SJCRH30 (cell line): ENCODE results near the gene DPP4. TPM values are rescaled to one million over a fixed set of nuclear protein-coding genes. Genes with fewer than 3 reads are reported as not detected.

Experiments used
- DNase-seq, 2 experiments: peaks; one replicate each; pipeline ENCODE4 v3.0.0-alpha.2; 2015 to 2020
- H3K27ac ChIP-seq: fragments of 250-450 bp; sonication (Bioruptor Pico); 2 replicates; pipeline ENCODE4 v1.5.1; 2020; ENCODE audit warnings: mild to moderate bottlenecking, moderate library complexity
- H3K27me3 ChIP-seq: fragments of 250-450 bp; sonication (Bioruptor Pico); 2 replicates; pipeline ENCODE4 v1.5.1; 2020; ENCODE audit warnings: mild to moderate bottlenecking, moderate library complexity
- H3K36me3 ChIP-seq: fragments of 250-450 bp; sonication (Bioruptor Pico); 2 replicates; pipeline ENCODE4 v1.5.1; 2020; ENCODE audit warnings: mild to moderate bottlenecking, moderate library complexity
- H3K4me1 ChIP-seq: fragments of 250-450 bp; sonication (Bioruptor Pico); 2 replicates; pipeline ENCODE4 v1.5.1; 2020; ENCODE audit warnings: mild to moderate bottlenecking, moderate library complexity
- H3K4me3 ChIP-seq: fragments of 250-450 bp; sonication (Bioruptor Pico); 2 replicates; pipeline ENCODE4 v1.5.1; 2020; ENCODE audit warnings: mild to moderate bottlenecking, moderate library complexity
- H3K9me3 ChIP-seq: fragments of 250-450 bp; sonication (Bioruptor Pico); replicated peaks from 2 replicates; pipeline ENCODE4 v1.5.1; 2020; ENCODE audit warnings: mild to moderate bottlenecking, moderate library complexity
- total RNA-seq: library from RNA; depleted of rRNA; stranded (reverse); fragments of >200 nt; shearing (Covaris generic); gene quantifications from 2 replicates; pipeline ENCODE4 v1.2.3, GENCODE V29; 2014

Gene DPP4
- total RNA-seq, 1 experiment from 2014 or later = not detected

GRCh38 chr2:162002623-162003235, 71.3 kb downstream of the DPP4 start:
- Histone ChIP-seq H3K4me3 (no peak overlapping the region), H3K36me3 (no peaks in the 10 kb centered on the region), H3K9me3 (no peaks in the 10 kb centered on the region), H3K27ac (no peak overlapping the region), H3K27me3 (no peaks in the 10 kb centered on the region), H3K4me1 (no peaks in the 10 kb centered on the region)
- no peak for DNase-seq

GRCh38 chr2:162000431-162000830, 73.6 kb downstream of the DPP4 start:
- no peak for DNase-seq
- Histone ChIP-seq H3K27ac (no peak overlapping the region), H3K4me3 (no peak overlapping the region), H3K36me3 (no peaks in the 10 kb centered on the region), H3K9me3 (no peaks in the 10 kb centered on the region), H3K27me3 (no peaks in the 10 kb centered on the region), H3K4me1 (no peaks in the 10 kb centered on the region)

DNA sequence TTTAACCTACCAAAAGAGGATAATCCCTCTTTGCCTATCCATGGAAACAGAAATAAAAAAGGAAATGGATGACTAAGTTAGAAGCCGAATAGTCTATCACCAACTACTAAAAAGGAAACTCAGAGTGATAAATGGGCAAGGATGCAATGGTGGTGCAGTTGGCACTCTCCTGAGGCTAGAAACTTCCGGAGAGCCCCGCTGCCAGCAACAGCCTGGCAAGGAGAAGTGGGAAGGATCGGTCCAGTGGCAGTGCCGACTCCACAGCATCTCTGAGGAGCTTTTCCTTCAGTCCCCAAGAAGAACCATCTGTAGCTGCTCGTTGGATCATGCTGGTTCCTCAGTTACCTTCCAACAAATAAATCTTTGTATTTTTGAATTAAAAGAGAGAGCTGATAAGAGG, 74.7 kb downstream of the DPP4 start:
- H3K27ac ChIP-seq = no peak overlapping the region
- H3K27me3 ChIP-seq = no peaks in the 10 kb centered on the region
- no peak overlapping the region for H3K4me3 ChIP-seq
- no peak for DNase-seq
- H3K4me1 ChIP-seq = no peaks in the 10 kb centered on the region
- no peaks in the 10 kb centered on the region for H3K9me3 ChIP-seq
- H3K36me3 ChIP-seq = no peaks in the 10 kb centered on the region

- Histone ChIP-seq H3K27me3 (no peaks in the 10 kb centered on the region), H3K27ac (no peak overlapping the region), H3K4me1 (no peaks in the 10 kb centered on the region), H3K4me3 (no peak overlapping the region), H3K9me3 (no peaks in the 10 kb centered on the region), H3K36me3 (no peaks in the 10 kb centered on the region)
- DNase-seq = no peak
Measured at GRCh38 chr2:161998857-161999256, 75.2 kb downstream of the DPP4 start.

DNA sequence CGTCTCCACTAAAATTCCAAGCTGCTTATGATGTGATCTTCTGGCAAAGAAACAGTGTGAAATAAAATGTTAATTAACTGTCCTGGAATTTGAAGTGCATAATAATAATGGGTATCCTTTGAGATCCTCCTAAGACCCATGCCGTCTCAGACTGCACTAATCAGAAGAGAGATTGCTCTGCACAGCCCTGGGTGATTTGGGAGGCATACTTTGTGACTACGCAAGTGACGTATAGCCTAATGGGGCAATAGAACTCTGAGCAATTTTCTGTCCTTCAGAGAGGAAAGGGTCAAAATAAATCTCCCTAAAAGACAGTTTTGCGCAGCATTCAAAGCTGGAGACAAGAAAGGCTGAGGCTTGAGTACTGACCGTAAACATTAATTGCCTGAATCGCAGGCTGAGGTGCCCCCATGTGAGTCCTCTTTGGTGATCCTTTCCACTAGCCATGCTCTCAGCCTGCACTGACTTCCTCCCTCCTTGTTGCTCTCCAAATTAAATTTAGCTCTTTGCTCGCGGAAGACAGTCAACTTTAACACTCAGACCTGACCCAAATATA, 76.0 kb downstream of the DPP4 start:
- DNase-seq = no peak
- Histone ChIP-seq H3K36me3 (no peaks in the 10 kb centered on the region), H3K27me3 (no peaks in the 10 kb centered on the region), H3K27ac (no peak overlapping the region), H3K9me3 (no peaks in the 10 kb centered on the region), H3K4me3 (no peak overlapping the region), H3K4me1 (no peaks in the 10 kb centered on the region)

DNA sequence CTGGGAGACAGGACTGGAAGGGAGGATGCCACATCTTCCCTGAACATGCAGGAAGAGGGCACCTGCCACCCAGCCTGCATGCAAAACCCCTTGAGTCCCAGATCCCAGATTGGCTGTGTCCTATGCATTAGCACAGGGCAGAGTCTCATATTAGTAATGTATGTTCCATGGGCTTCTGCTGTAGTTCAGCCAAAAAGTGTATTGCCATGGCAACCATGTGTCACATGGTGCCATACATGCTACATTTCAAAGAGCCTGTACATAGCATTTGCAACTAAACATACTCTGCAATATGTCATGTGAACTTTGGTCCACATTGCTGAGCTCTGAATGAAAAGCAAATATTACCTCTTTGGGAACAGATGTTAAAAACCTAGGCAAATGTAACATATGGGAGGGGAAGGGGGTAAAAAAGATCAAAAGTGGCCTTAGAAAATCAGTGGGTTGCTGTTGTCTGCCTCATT, 78.4 kb downstream of the DPP4 start:
- Histone ChIP-seq H3K27me3 (no peaks in the 10 kb centered on the region), H3K27ac (no peak overlapping the region)
- DNase-seq = no peak

GRCh38 chr2:161994761-161995520, 79.1 kb downstream of the DPP4 start:
- H3K4me1 ChIP-seq = no peaks in the 10 kb centered on the region
- H3K36me3 ChIP-seq = no peaks in the 10 kb centered on the region
- H3K9me3 ChIP-seq = no peaks in the 10 kb centered on the region
- H3K4me3 ChIP-seq = no peak overlapping the region
- no peak overlapping the region for H3K27ac ChIP-seq
- H3K27me3 ChIP-seq = no peaks in the 10 kb centered on the region
- no peak for DNase-seq

More for the DNA sequence above, 78.4 kb downstream of the DPP4 start:
- Histone ChIP-seq H3K36me3 (no peaks in the 10 kb centered on the region), H3K9me3 (no peaks in the 10 kb centered on the region), H3K4me3 (no peak overlapping the region), H3K4me1 (no peaks in the 10 kb centered on the region)

GRCh38 chr2:161992531-161992930, 81.5 kb downstream of the DPP4 start:
- Histone ChIP-seq H3K36me3 (no peaks in the 10 kb centered on the region), H3K9me3 (no peaks in the 10 kb centered on the region), H3K27ac (no peak overlapping the region), H3K27me3 (no peaks in the 10 kb centered on the region), H3K4me1 (no peaks in the 10 kb centered on the region), H3K4me3 (no peak overlapping the region)
- no peak for DNase-seq

GRCh38 chr2:161991991-161992390, 82.0 kb downstream of the DPP4 start:
- H3K27ac ChIP-seq = no peak overlapping the region
- H3K9me3 ChIP-seq = no peaks in the 10 kb centered on the region
- no peak for DNase-seq
- H3K27me3 ChIP-seq = no peaks in the 10 kb centered on the region
- H3K4me3 ChIP-seq = no peak overlapping the region
- no peaks in the 10 kb centered on the region for H3K36me3 ChIP-seq
- H3K4me1 ChIP-seq = no peaks in the 10 kb centered on the region

- DNase-seq = no peak
- H3K27ac ChIP-seq = no peak overlapping the region
- no peaks in the 10 kb centered on the region for H3K36me3 ChIP-seq
- H3K27me3 ChIP-seq = no peaks in the 10 kb centered on the region
- no peak overlapping the region for H3K4me3 ChIP-seq
- no peaks in the 10 kb centered on the region for H3K9me3 ChIP-seq
- no peaks in the 10 kb centered on the region for H3K4me1 ChIP-seq
Measured at GRCh38 chr2:161990741-161991140, 83.3 kb downstream of the DPP4 start.

GRCh38 chr2:161990036-161990435, 84.0 kb downstream of the DPP4 start:
- Histone ChIP-seq H3K9me3 (no peaks in the 10 kb centered on the region), H3K4me1 (no peaks in the 10 kb centered on the region), H3K27ac (no peak overlapping the region), H3K36me3 (no peaks in the 10 kb centered on the region), H3K27me3 (no peaks in the 10 kb centered on the region), H3K4me3 (no peak overlapping the region)
- DNase-seq = no peak

GRCh38 chr2:161988589-161988988, 85.4 kb downstream of the DPP4 start:
- H3K9me3 ChIP-seq = no peaks in the 10 kb centered on the region
- H3K36me3 ChIP-seq = no peaks in the 10 kb centered on the region
- no peak overlapping the region for H3K27ac ChIP-seq
- no peaks in the 10 kb centered on the region for H3K27me3 ChIP-seq
- H3K4me3 ChIP-seq = no peak overlapping the region
- H3K4me1 ChIP-seq = no peaks in the 10 kb centered on the region
- no peak for DNase-seq

DNA sequence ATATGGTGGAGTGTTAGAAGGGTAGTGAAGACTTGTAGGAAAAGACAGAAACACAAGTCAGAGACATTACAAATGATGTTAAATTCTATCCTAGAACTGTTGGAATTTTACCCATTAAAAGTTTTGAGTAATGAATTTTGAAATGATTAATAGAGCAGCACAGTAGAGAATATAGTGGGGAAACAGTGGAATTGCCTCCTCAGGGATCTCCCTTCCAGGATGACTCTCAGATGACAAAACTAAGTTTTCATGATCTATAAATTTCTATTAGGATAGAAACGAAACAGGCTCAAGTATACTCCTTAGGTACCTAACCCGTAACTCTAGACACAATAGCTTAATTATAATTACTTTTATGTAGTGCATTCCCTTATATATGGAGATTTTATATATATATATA, 86.7 kb downstream of the DPP4 start:
- Histone ChIP-seq H3K27me3 (no peaks in the 10 kb centered on the region), H3K27ac (no peak overlapping the region), H3K4me3 (no peak overlapping the region), H3K36me3 (no peaks in the 10 kb centered on the region), H3K4me1 (no peaks in the 10 kb centered on the region), H3K9me3 (no peaks in the 10 kb centered on the region)
- no peak for DNase-seq

DNA sequence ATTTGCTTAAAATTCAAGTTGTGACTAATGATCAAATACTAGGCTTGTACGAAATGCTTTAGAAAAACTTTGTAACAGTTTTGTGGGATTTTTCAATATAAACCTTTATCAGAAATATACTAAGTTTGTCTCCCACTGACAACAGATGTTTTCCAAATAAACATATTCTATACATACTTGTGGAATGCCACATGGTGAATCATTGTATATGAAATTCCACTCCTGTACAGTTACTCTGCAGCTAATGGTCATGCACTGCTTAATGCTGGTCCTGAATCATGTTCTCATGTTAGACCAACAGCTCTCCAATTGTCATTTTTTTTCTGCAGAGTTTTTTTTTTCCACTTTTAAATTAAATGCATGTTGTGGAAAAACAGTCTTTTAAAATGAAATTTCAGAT, 90.1 kb downstream of the DPP4 start:
- DNase-seq = no peak
- no peak overlapping the region for H3K4me3 ChIP-seq
- H3K9me3 ChIP-seq = no peaks in the 10 kb centered on the region
- H3K4me1 ChIP-seq = no peaks in the 10 kb centered on the region
- H3K27ac ChIP-seq = no peak overlapping the region
- H3K27me3 ChIP-seq = no peaks in the 10 kb centered on the region
- H3K36me3 ChIP-seq = no peaks in the 10 kb centered on the region

- Histone ChIP-seq H3K4me3 (no peak overlapping the region), H3K27ac (no peak overlapping the region), H3K4me1 (no peaks in the 10 kb centered on the region), H3K27me3 (no peaks in the 10 kb centered on the region), H3K9me3 (no peaks in the 10 kb centered on the region), H3K36me3 (no peaks in the 10 kb centered on the region)
- no peak for DNase-seq
Measured at GRCh38 chr2:161983331-161983651, 90.7 kb downstream of the DPP4 start.
